Activated CD4-positive, alpha-beta T cell treated with anti-CD3 and anti-CD28 coated beads, Interleukin-10, Interleukin-2, amounts not matched to agents 100 ng/mL and 50 ng/mL, durations not matched to agents 16 hours and 8 hours (primary cell): ENCODE measurements around the gene SLC22A23.
A peak's percentile ranks its signal among the peaks of the same experiment; 100 is the strongest.

Experiments used
- DNase-seq: peaks from one replicate; pipeline ENCODE4 v3.0.0-alpha.2; 2020

Gene SLC22A23

GRCh38 chr6:3368685-3369084 is 88.2 kb downstream of the SLC22A23 start:
- no peak for DNase-seq

GRCh38 chr6:3367630-3368029 is 89.2 kb downstream of the SLC22A23 start:
- no peak for DNase-seq

GRCh38 chr6:3366596-3367413 is 90.0 kb downstream of the SLC22A23 start:
- no peak for DNase-seq

GRCh38 chr6:3364391-3364790 is 92.5 kb downstream of the SLC22A23 start:
- no peak for DNase-seq

GRCh38 chr6:3363296-3364025 is 93.4 kb downstream of the SLC22A23 start:
- no peak for DNase-seq

- no peak for DNase-seq
Observed at GRCh38 chr6:3361312-3362037, 95.4 kb downstream of the SLC22A23 start.

- no peak for DNase-seq
Observed at GRCh38 chr6:3360727-3361045, 96.2 kb downstream of the SLC22A23 start.

GRCh38 chr6:3359973-3360726 is 96.7 kb downstream of the SLC22A23 start:
- no peak for DNase-seq

- DNase-seq: no peak
Observed at GRCh38 chr6:3359101-3359752, 97.6 kb downstream of the SLC22A23 start.

GRCh38 chr6:3358413-3359100 is 98.3 kb downstream of the SLC22A23 start:
- no peak for DNase-seq

GRCh38 chr6:3357678-3358077 is 99.2 kb downstream of the SLC22A23 start:
- DNase-seq: no peak

- no peak for DNase-seq
Observed at GRCh38 chr6:3356824-3357420, 99.9 kb downstream of the SLC22A23 start.

- peak; percentile 18 for DNase-seq
Observed at GRCh38 chr6:3356056-3356823, 100.6 kb downstream of the SLC22A23 start.

- DNase-seq: no peak
Observed at GRCh38 chr6:3355358-3356055, 101.3 kb downstream of the SLC22A23 start.

GRCh38 chr6:3355011-3355357 is 101.9 kb downstream of the SLC22A23 start:
- DNase-seq: no peak

- DNase-seq: no peak
Observed at GRCh38 chr6:3353939-3354338, 102.9 kb downstream of the SLC22A23 start.

GRCh38 chr6:3353213-3353903 is 103.5 kb downstream of the SLC22A23 start:
- no peak for DNase-seq

GRCh38 chr6:3352678-3353077 is 104.2 kb downstream of the SLC22A23 start:
- DNase-seq: no peak

- DNase-seq: no peak
Observed at GRCh38 chr6:3351829-3352524, 104.9 kb downstream of the SLC22A23 start.
